BE2C (cell line): ENCODE results near the gene MT1E.

Experiments used
- DNase-seq: peaks from one replicate; pipeline ENCODE4 v3.0.0-alpha.2; 2020
- H3K27me3 ChIP-seq: fragments of 250-450 bp; sonication (Bioruptor Pico); 2 replicates; pipeline ENCODE4 v1.5.1; 2020; ENCODE audit warnings: mild to moderate bottlenecking
- H3K36me3 ChIP-seq: fragments of 250-450 bp; sonication (Bioruptor Pico); 2 replicates; pipeline ENCODE4 v1.5.1; 2020; ENCODE audit warnings: mild to moderate bottlenecking
- H3K4me1 ChIP-seq: fragments of 250-450 bp; sonication (Bioruptor Pico); 2 replicates; pipeline ENCODE4 v1.5.1; 2020
- H3K4me3 ChIP-seq: 2 replicates; pipeline ENCODE4 v1.5.1; 2011; ENCODE audit warnings: low read depth, low read length
- H3K9me3 ChIP-seq: fragments of 250-450 bp; sonication (Bioruptor Pico); 2 replicates; pipeline ENCODE4 v1.5.1; 2020
- CTCF ChIP-seq: IDR thresholded peaks from 2 replicates; pipeline ENCODE4 v1.5.1; 2012; ENCODE audit warnings: mild to moderate bottlenecking, low read depth, low read length

The MT1E gene

GRCh38 chr16:56640076-56640475 is 14.5 kb downstream of the MT1E start:
- no peaks in the 10 kb centered on the region for H3K36me3 ChIP-seq
- H3K4me3 ChIP-seq, result no peak overlapping the region
- H3K4me1 ChIP-seq, result no peaks in the 10 kb centered on the region
- DNase-seq, result no peak
- no peak for TF ChIP-seq CTCF
- H3K27me3 ChIP-seq, result peaks cover 76% of the 10 kb centered on the region
- H3K9me3 ChIP-seq, result no peaks in the 10 kb centered on the region

- Histone ChIP-seq H3K27me3 (peaks cover 65% of the 10 kb centered on the region), H3K36me3 (no peaks in the 10 kb centered on the region), H3K9me3 (no peaks in the 10 kb centered on the region), H3K4me1 (no peaks in the 10 kb centered on the region), H3K4me3 (no peak overlapping the region)
- no peak for DNase-seq
- no peak for TF ChIP-seq CTCF
These were observed 15.6 kb downstream of the MT1E start for GRCh38 chr16:56641166-56641565.

DNA sequence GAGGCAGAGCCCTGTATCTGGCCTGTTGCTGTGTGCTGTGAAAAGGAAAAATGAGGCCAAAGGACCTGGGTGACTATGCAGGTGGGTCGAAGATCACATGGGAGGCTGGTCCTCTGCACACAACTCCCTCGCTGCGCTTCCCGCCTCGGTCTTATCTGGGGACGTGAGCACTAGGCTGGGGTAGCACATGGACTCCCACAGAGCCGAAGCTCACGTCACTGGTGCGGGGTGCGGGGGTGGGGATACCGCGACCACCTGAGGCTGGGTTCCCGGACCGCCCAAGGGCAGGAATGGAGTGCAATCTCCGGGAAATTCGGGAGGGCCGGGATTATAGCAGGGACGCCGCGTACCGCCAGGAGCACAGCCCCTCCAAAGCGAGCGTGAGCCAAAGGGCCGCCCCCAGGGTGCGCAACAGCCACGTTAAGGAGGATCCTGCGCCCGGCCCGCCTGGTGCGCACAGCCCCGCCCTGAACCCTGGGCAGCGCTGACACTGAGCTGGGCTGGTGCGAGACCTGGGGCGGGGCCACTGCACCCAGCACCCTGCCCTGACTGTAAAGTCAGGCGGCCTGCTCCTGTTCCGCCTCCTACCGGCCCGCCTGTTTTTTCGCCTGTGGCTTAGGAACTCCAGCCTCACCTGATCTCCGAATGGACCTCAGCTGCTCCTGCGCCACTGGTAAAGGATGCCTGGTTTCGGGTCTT is 17.6 kb downstream of the MT1E start:
- peak; percentile 69 for DNase-seq
- Histone ChIP-seq H3K4me1 (no peaks in the 10 kb centered on the region), H3K27me3 (peaks cover 60% of the 10 kb centered on the region), H3K36me3 (no peaks in the 10 kb centered on the region), H3K4me3 (peak overlapping the region; percentile 38), H3K9me3 (no peaks in the 10 kb centered on the region)
- TF ChIP-seq CTCF, result peak; percentile 41

DNA sequence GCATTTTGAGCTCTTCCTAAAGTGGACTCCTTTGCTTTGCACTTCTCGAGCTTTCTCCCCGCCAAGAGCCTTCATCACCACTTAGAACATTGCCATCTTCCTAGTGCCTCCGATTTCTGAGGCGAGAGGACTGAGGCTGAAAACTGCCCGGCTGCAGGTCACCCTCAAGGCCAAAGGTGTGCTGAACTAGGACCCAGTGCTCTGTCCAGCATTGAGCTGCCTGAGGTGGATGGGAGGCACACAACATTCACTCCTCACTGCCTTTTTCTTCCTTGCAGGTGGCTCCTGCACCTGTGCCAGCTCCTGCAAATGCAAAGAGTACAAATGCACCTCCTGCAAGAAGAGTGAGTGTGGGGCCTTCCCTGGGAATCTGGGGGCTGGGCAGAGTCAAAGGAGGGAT is 18.3 kb downstream of the MT1E start:
- DNase-seq, result no peak
- Histone ChIP-seq H3K27me3 (peaks cover 54% of the 10 kb centered on the region), H3K4me1 (no peaks in the 10 kb centered on the region), H3K36me3 (no peaks in the 10 kb centered on the region), H3K4me3 (peak overlapping the region; percentile 38), H3K9me3 (no peaks in the 10 kb centered on the region)
- TF ChIP-seq CTCF, result no peak

- no peak for TF ChIP-seq CTCF
- Histone ChIP-seq H3K27me3 (peaks cover 43% of the 10 kb centered on the region), H3K9me3 (no peaks in the 10 kb centered on the region), H3K4me1 (no peaks in the 10 kb centered on the region), H3K4me3 (no peak overlapping the region), H3K36me3 (no peaks in the 10 kb centered on the region)
- no peak for DNase-seq
These were observed 19.7 kb downstream of the MT1E start for GRCh38 chr16:56645311-56645710.

- Histone ChIP-seq H3K9me3 (no peaks in the 10 kb centered on the region), H3K27me3 (peaks cover 43% of the 10 kb centered on the region), H3K4me1 (no peaks in the 10 kb centered on the region), H3K4me3 (no peak overlapping the region), H3K36me3 (no peaks in the 10 kb centered on the region)
- TF ChIP-seq CTCF, result no peak
- DNase-seq, result no peak
These were observed 20.3 kb downstream of the MT1E start for GRCh38 chr16:56645838-56646237.
